GM19372 (cell line): ENCODE measurements around the gene LRFN2.

ENCODE experiments used
- ATAC-seq: cut with Tn5 transposase; IDR thresholded peaks from one replicate; pipeline ENCODE4 v1.9.1; 2021; ENCODE audit warnings: mild to moderate bottlenecking, low read depth, moderate library complexity; ENCODE audit not compliant: unreplicated experiment

The LRFN2 gene

GRCh38 chr6:40587240-40588069 lies at the start of gene LRFN2:
Gene LRFN2, minus strand, starts transcription at chr6:40587364.
- peak; percentile 93 for ATAC-seq

GRCh38 chr6:40634429-40634828 lies 47.3 kb upstream of the LRFN2 start:
- no peak for ATAC-seq

- ATAC-seq = no peak
These were observed 44.6 kb upstream of the LRFN2 start for GRCh38 chr6:40631744-40632143.

- ATAC-seq = no peak
These were observed 43.3 kb upstream of the LRFN2 start for GRCh38 chr6:40630488-40630887.

- no peak for ATAC-seq
These were observed 42.9 kb upstream of the LRFN2 start for GRCh38 chr6:40630051-40630450.

GRCh38 chr6:40629463-40629862 lies 42.3 kb upstream of the LRFN2 start:
- ATAC-seq = no peak

- ATAC-seq = no peak
These were observed 40.2 kb upstream of the LRFN2 start for GRCh38 chr6:40627316-40627715.

- no peak for ATAC-seq
These were observed 39.7 kb upstream of the LRFN2 start for GRCh38 chr6:40626886-40627285.

- ATAC-seq = no peak
These were observed 36.8 kb upstream of the LRFN2 start for GRCh38 chr6:40623932-40624331.

GRCh38 chr6:40623178-40623577 lies 36.0 kb upstream of the LRFN2 start:
- no peak for ATAC-seq

GRCh38 chr6:40620574-40621240 lies 33.5 kb upstream of the LRFN2 start:
- ATAC-seq = no peak

- ATAC-seq = no peak
These were observed 27.5 kb upstream of the LRFN2 start for GRCh38 chr6:40614671-40615070.

GRCh38 chr6:40611912-40612311 lies 24.7 kb upstream of the LRFN2 start:
- ATAC-seq = no peak

- no peak for ATAC-seq
These were observed 24.3 kb upstream of the LRFN2 start for GRCh38 chr6:40611434-40611833.

GRCh38 chr6:40610229-40610628 lies 23.1 kb upstream of the LRFN2 start:
- ATAC-seq = no peak

- ATAC-seq = no peak
These were observed 19.8 kb upstream of the LRFN2 start for GRCh38 chr6:40606981-40607380.

GRCh38 chr6:40606526-40606925 lies 19.4 kb upstream of the LRFN2 start:
- no peak for ATAC-seq

GRCh38 chr6:40604082-40604481 lies 16.9 kb upstream of the LRFN2 start:
- ATAC-seq = no peak

GRCh38 chr6:40599555-40599954 lies 12.4 kb upstream of the LRFN2 start:
- ATAC-seq = no peak

GRCh38 chr6:40598516-40598915 lies 11.4 kb upstream of the LRFN2 start:
- ATAC-seq = no peak

GRCh38 chr6:40597301-40597700 lies 10.1 kb upstream of the LRFN2 start:
- no peak for ATAC-seq

- no peak for ATAC-seq
These were observed 1.3 kb upstream of the LRFN2 start for GRCh38 chr6:40588480-40588879.
